ENCODE measurements around the gene CNIH2.
"Not testable (repeated sequence)": the region's sequence is repeated elsewhere in the genome, so short reads cannot be mapped to it uniquely, and the experiment has no call there.

CNIH2 gene

GRCh38 chr11:66277471-66278362 is at the start of gene CNIH2:
Gene CNIH2, plus strand, starts transcription at chr11:66278175. Its CDS starts 282 bp downstream, at chr11:66278457.
- no peak for DNase-seq (ENCODE audit: low read depth in 2 of 2)

GRCh38 chr11:66228521-66228920 is 49.5 kb upstream of the CNIH2 start:
- DNase-seq (ENCODE audit: low read depth in 2 of 2) = no peak

GRCh38 chr11:66230156-66230555 is 47.8 kb upstream of the CNIH2 start:
- DNase-seq (ENCODE audit: low read depth in 2 of 2) = no peak

GRCh38 chr11:66230978-66231377 is 47.0 kb upstream of the CNIH2 start:
- DNase-seq (ENCODE audit: low read depth in 2 of 2) = no peak

- DNase-seq (ENCODE audit: low read depth in 2 of 2) = no peak
These were observed 46.4 kb upstream of the CNIH2 start for GRCh38 chr11:66231561-66231960.

GRCh38 chr11:66232769-66233168 is 45.2 kb upstream of the CNIH2 start:
- DNase-seq (ENCODE audit: low read depth in 2 of 2) = no peak

- no peak for DNase-seq (ENCODE audit: low read depth in 2 of 2)
These were observed 44.7 kb upstream of the CNIH2 start for GRCh38 chr11:66233301-66233700.

GRCh38 chr11:66235141-66235540 is 42.8 kb upstream of the CNIH2 start:
- DNase-seq (ENCODE audit: low read depth in 2 of 2) = no peak

- DNase-seq (ENCODE audit: low read depth in 2 of 2) = no peak
These were observed 40.1 kb upstream of the CNIH2 start for GRCh38 chr11:66237867-66238266.

- no peak for DNase-seq (ENCODE audit: low read depth in 2 of 2)
These were observed 39.1 kb upstream of the CNIH2 start for GRCh38 chr11:66238786-66239413.

GRCh38 chr11:66239511-66239910 is 38.5 kb upstream of the CNIH2 start:
- DNase-seq (ENCODE audit: low read depth in 2 of 2) = no peak

GRCh38 chr11:66239998-66240780 is 37.8 kb upstream of the CNIH2 start:
- no peak for DNase-seq (ENCODE audit: low read depth in 2 of 2)

GRCh38 chr11:66240781-66241136 is 37.2 kb upstream of the CNIH2 start:
- no peak for DNase-seq (ENCODE audit: low read depth in 2 of 2)

GRCh38 chr11:66242095-66242765 is 35.7 kb upstream of the CNIH2 start:
- no peak for DNase-seq (ENCODE audit: low read depth in 2 of 2)

GRCh38 chr11:66243782-66244535 is 34.0 kb upstream of the CNIH2 start:
- no peak for DNase-seq (ENCODE audit: low read depth in 2 of 2)

- DNase-seq (ENCODE audit: low read depth in 2 of 2) = no peak
These were observed 30.7 kb upstream of the CNIH2 start for GRCh38 chr11:66247295-66247694.

- no peak for DNase-seq (ENCODE audit: low read depth in 2 of 2)
These were observed 30.2 kb upstream of the CNIH2 start for GRCh38 chr11:66247801-66248200.

GRCh38 chr11:66248903-66249302 is 29.1 kb upstream of the CNIH2 start:
- no peak for DNase-seq (ENCODE audit: low read depth in 2 of 2)

- no peak for DNase-seq (ENCODE audit: low read depth in 2 of 2)
These were observed 26.2 kb upstream of the CNIH2 start for GRCh38 chr11:66251809-66252208.

- DNase-seq (ENCODE audit: low read depth in 2 of 2) = not testable (repeated sequence)
These were observed 24.9 kb upstream of the CNIH2 start for GRCh38 chr11:66253081-66253480.

- DNase-seq (ENCODE audit: low read depth in 2 of 2) = no peak
These were observed 19.5 kb upstream of the CNIH2 start for GRCh38 chr11:66258473-66258893.
